ENCODE results near the gene RBL2. TPM values are rescaled to one million over a fixed set of nuclear protein-coding genes. Genes with fewer than 3 reads are reported as not detected.

Gene RBL2
- total RNA-seq, 1 donor from 2014 or later: 36.0 TPM

- peaks cover 46% of the 10 kb centered on the region for H3K36me3 ChIP-seq
- no peak for TF ChIP-seq CTCF (IDR thresholded peaks at IDR 0.05; ENCODE audit: borderline replicate concordance)
- no peaks in the 10 kb centered on the region for H3K9me3 ChIP-seq (replicated peaks)
- H3K4me3 ChIP-seq: no peak overlapping the region
- no peak for DNase-seq
- peaks cover 28% of the 10 kb centered on the region for H3K4me1 ChIP-seq
- intact Hi-C loops (cut with micrococcal nuclease): no loop called here
- H3K27ac ChIP-seq (replicated peaks): no peak overlapping the region
- no peaks in the 10 kb centered on the region for H3K27me3 ChIP-seq (ENCODE audit: low read depth)
These were observed 5.9 kb downstream of the RBL2 start for GRCh38 chr16:53440125-53440524.

GRCh38 chr16:53445534-53445933 lies 11.3 kb downstream of the RBL2 start:
- Histone ChIP-seq H3K36me3 (peaks cover 70% of the 10 kb centered on the region), H3K9me3 (replicated peaks) (no peaks in the 10 kb centered on the region), H3K4me3 (no peak overlapping the region), H3K27ac (replicated peaks) (no peak overlapping the region), H3K27me3 (ENCODE audit: low read depth) (no peaks in the 10 kb centered on the region), H3K4me1 (no peaks in the 10 kb centered on the region)
- no peak for TF ChIP-seq CTCF (IDR thresholded peaks at IDR 0.05; ENCODE audit: borderline replicate concordance)
- DNase-seq: no peak
- intact Hi-C loops (cut with micrococcal nuclease): no loop called here

GRCh38 chr16:53446090-53446489 lies 11.8 kb downstream of the RBL2 start:
- H3K27me3 ChIP-seq (ENCODE audit: low read depth): no peaks in the 10 kb centered on the region
- no peak overlapping the region for H3K27ac ChIP-seq (replicated peaks)
- H3K36me3 ChIP-seq: peaks cover 68% of the 10 kb centered on the region
- intact Hi-C loops (cut with micrococcal nuclease): no loop called here
- H3K4me1 ChIP-seq: no peaks in the 10 kb centered on the region
- no peak overlapping the region for H3K4me3 ChIP-seq
- H3K9me3 ChIP-seq (replicated peaks): no peaks in the 10 kb centered on the region
- TF ChIP-seq CTCF (IDR thresholded peaks at IDR 0.05; ENCODE audit: borderline replicate concordance): no peak
- no peak for DNase-seq

- TF ChIP-seq CTCF (IDR thresholded peaks at IDR 0.05; ENCODE audit: borderline replicate concordance): no peak
- intact Hi-C loops (cut with micrococcal nuclease): no loop called here
- peaks cover 74% of the 10 kb centered on the region for H3K36me3 ChIP-seq
These were observed 15.7 kb downstream of the RBL2 start for GRCh38 chr16:53449816-53450517.

GRCh38 chr16:53453928-53454327 lies 19.7 kb downstream of the RBL2 start:
- peaks cover 79% of the 10 kb centered on the region for H3K36me3 ChIP-seq
- no peak overlapping the region for H3K27ac ChIP-seq (replicated peaks)
- H3K9me3 ChIP-seq (replicated peaks): no peaks in the 10 kb centered on the region
- intact Hi-C loops (cut with micrococcal nuclease): no loop called here
- no peak for DNase-seq
- H3K27me3 ChIP-seq (ENCODE audit: low read depth): no peaks in the 10 kb centered on the region
- H3K4me3 ChIP-seq: no peak overlapping the region
- no peak for TF ChIP-seq CTCF (IDR thresholded peaks at IDR 0.05; ENCODE audit: borderline replicate concordance)
- no peaks in the 10 kb centered on the region for H3K4me1 ChIP-seq

More at GRCh38 chr16:53449816-53450517, 15.7 kb downstream of the RBL2 start:
- no peak for DNase-seq
- Histone ChIP-seq H3K9me3 (replicated peaks) (no peaks in the 10 kb centered on the region), H3K27me3 (ENCODE audit: low read depth) (no peaks in the 10 kb centered on the region), H3K4me1 (no peaks in the 10 kb centered on the region), H3K27ac (replicated peaks) (no peak overlapping the region), H3K4me3 (no peak overlapping the region)

Data from left ventricle myocardium inferior (tissue), 1 donor.